CD4-positive, alpha-beta T cell treated with Interleukin-12 subunit alpha and Interleukin-12 subunit beta, for 1 hour (primary cell): ENCODE data around the gene IGFL4.
"Not testable (repeated sequence)": the region's sequence is repeated elsewhere in the genome, so short reads cannot be mapped to it uniquely, and the experiment has no call there.

Source experiments
- DNase-seq: peaks from one replicate; pipeline ENCODE4 v3.0.0-alpha.2; 2020

Gene IGFL4

DNA sequence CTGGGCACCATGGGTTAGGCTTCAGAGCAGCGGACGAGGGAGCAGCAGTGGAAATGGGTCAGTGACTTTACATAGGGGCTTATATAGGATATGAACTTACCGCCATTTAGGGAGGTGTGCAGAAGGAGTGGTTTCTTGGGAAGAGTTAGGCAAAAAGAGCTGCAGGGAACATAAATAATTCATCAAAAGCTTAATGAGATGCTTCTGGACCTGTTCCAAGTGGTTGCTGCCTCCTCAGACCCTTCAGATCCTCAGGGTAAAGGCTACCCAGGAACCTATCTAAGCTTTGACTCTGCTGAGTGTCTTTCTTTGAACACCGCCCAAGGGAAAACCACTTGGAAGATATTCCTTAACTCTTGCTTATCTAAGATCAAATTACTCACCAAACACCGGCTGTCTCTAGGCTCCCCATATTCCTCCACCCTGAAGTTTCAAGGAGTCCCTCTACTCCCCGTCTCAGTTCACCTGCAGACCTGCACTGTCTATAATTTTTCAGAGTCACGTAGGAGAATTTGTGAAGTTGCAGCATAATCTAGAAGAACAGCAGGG is at the start of gene IGFL4:
Gene IGFL4 (minus strand): TSS at position 51 of the 549 bp plus-strand sequence. CDS start 40 bp downstream, at position 11.
- no peak for DNase-seq

DNA sequence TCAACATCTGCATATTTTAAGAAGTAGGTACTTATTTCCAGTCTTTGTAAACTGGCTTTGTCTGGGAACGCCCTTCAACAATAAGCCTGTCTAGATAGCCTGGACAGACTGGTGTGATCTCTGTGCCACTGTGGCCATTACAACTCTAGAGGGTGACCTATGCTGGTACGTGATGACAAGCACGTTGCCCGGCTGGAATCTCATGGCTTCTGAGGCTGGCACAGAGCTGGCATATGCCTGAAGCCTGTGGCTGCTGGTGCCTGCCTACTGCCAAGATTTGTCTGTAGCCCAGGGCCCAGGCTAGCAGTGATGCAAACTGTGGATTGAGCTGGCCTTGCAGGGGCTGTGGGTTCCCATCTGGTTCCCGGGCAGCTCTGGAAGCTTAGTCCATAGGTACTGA is 49.6 kb upstream of the IGFL4 start:
- no peak for DNase-seq

GRCh38 chr19:46089432-46089831 is 48.6 kb upstream of the IGFL4 start:
- no peak for DNase-seq

- DNase-seq, result no peak
Measured at GRCh38 chr19:46088101-46088500, 47.3 kb upstream of the IGFL4 start.

DNA sequence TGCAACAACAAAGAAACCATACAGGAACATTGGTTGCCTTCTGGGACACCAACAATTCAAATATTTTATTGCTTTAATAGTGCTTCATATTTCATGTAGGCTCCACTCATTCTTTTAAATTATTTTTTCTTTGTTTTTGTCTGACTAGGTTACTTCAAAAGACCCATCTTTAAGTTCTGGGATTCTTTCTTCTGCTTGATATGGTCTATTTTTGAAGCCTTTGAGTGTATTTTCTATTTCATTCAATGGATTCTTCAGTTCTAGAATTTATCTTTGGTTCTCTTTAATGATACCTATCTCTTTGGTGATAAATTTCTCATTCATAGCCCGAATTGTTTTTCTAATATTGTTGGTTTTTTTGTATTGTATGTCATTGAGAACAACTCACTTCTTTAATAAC is 45.1 kb upstream of the IGFL4 start:
- DNase-seq, result no peak

- no peak for DNase-seq
Measured at GRCh38 chr19:46082728-46083050, 41.9 kb upstream of the IGFL4 start.

DNA sequence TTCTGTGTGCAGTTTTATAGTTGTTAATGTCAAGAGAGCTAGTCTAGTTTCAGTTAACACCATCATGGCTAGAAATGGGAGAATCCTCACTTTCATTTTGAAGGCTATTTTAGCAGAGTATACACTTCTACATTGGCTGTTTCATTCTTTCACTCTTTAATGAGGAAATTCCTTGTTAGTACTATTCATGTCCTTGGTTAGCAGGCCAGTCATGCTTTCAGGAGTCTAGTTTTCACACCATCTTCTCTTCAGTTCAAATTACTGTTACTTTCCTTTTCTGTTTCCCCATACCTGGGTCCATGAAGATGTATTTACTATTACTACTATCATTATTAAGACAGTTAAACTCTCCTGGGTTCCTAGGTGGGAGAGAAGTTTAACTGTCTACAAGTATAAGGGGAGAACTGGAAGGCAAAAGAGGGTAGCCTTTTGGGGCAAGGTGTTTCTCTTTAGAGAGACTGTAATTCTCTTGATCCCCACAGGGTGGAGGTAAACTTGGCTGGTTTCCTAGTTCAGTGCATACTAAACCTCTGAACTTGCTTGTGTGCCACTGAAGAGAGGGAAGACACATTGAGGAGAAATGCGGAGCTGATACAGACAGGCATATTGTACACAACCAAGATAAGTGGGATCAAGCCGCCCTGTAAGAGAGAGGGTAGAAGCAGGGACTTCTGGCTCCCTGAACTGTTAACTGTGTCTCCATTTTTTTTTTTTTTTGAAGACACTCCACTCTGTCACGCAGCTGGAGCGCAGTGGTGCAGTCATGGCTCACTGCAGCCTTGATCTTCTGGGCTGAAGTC is 41.3 kb upstream of the IGFL4 start:
- DNase-seq, result peak; percentile 25

- DNase-seq, result no peak
Measured at GRCh38 chr19:46080561-46080960, 39.8 kb upstream of the IGFL4 start.

- DNase-seq, result no peak
Measured at GRCh38 chr19:46079576-46079975, 38.8 kb upstream of the IGFL4 start.

- not testable (repeated sequence) for DNase-seq
Measured at GRCh38 chr19:46078573-46079332, 38.0 kb upstream of the IGFL4 start.

DNA sequence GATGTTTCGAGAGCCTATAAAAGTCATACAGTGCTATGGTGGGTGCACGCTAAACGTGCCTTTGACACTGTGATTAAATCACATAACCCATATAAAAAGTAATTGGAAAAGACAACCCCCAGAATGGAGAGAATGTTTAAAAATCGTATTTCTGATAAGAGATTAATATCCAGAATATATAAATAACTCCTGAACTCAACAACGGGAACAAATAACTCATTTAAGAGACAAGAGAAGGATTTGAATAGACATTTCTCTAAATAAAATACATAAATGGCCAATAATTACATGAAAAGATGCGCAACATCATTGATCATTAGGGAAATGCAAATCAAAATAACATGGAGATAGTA is 37.0 kb upstream of the IGFL4 start:
- no peak for DNase-seq

GRCh38 chr19:46076951-46077814 is 36.4 kb upstream of the IGFL4 start:
- peak; percentile 8 for DNase-seq

DNA sequence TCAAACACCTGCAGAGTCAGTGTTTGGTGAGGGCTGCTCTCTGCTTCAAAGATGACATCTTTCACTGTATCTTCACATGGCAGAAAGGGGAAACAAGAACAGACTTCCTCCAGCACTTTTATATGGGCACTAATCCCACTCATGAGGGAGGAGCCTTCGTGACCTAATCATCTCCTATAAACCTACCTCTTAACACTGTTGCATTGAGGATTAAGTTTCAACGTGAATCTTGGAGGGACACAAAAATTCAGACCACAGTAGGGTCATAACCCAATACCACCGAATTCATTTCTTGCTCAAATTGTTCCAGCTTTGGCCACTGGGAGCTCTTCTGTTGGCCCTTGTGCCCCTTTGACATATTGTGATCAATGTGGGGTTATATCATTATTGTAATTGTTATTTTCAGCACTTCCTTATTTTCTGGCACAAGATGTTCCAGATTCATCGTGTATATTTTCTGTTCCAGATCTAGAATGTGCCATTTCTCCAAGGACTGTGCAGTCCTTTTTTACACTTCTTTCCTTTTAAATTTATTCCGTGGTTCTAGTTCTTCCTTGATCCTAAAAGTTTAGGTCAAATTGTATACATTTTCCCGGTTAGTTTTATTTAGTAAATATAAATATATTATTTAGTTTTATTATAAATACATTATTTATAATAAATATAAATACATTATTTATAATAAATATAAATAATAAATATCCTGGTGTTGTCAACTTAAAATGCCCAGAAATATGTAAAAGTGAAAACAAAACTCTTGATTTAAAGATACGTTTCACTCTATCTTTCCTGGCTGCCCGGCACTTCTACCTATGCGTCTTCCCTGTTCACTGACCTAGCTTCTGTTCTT is 35.5 kb upstream of the IGFL4 start:
- DNase-seq, result no peak

DNA sequence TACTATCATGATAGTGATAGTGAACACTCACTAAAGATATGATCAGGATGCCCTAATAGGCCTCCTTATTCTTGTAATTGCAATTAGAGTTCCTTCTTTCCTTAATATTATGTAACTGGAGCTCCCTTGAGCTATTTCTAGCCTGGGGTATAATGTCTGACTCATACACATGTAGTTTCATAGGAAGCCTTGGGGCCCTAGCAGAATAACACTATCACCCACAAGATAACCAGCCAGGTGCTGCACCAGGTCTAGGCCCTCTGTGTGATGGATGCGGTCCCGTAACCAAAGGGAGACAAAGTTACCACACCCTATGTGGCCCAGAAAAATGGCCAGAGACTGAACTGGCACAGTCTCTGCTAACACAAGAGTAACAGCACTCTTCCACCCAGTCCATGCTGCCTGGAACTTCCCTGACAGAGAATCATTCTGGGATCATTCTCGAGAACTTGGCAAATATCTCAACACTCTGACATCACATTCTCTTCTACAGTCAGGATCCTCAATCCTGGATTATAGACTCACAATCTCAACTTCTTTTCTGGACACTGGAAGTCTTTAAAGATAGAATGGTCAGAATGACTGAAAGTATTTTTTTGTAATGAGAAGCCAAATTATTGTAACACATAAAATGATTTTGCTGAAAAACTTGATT is 32.6 kb upstream of the IGFL4 start:
- DNase-seq, result no peak

GRCh38 chr19:46069806-46070341 is 29.1 kb upstream of the IGFL4 start:
- DNase-seq, result no peak

DNA sequence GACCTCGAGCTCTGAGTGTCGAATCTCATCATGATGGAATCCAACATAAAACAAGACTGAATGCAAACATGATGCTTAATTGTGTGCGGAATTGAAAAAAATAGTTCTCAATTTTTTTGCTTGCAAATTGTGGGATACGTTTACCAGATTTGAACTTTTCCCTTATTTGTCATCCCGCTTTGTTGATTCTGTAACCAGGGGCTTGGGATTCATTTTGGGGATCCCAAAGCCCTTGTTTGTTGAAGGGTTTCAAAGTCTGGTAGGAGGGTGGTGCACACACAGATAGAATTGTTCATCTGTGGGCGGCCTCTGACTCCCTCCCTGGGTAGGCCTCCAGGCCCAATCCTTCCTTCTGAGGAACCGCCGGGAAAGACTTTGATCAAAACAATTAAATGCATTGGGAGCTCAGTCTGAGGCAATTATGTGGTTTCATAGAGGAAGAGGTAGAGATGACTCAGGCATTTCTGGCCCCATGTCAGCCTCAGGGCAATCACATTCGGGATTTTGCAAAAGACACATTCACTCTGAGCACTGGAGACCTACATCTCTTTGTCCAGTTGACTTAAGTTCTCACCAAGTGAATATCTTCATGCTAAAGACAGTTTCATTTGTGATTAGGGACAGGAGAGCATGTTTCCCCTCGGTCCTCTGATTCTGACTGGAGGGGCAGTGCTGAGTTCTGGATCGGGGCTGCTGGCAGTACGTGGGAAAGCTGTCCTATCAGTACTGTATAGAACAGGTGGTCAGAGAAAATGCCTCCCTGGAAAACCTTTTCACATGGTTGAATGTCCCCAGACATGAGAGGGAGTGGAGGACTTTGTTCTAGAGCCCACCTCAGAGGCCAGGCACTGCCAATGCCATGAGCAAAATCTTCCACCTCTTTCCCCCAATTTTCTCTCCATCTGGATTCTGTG is 27.8 kb upstream of the IGFL4 start:
- no peak for DNase-seq

GRCh38 chr19:46067691-46068090 is 26.9 kb upstream of the IGFL4 start:
- no peak for DNase-seq

- no peak for DNase-seq
Measured at GRCh38 chr19:46066471-46066870, 25.7 kb upstream of the IGFL4 start.

DNA sequence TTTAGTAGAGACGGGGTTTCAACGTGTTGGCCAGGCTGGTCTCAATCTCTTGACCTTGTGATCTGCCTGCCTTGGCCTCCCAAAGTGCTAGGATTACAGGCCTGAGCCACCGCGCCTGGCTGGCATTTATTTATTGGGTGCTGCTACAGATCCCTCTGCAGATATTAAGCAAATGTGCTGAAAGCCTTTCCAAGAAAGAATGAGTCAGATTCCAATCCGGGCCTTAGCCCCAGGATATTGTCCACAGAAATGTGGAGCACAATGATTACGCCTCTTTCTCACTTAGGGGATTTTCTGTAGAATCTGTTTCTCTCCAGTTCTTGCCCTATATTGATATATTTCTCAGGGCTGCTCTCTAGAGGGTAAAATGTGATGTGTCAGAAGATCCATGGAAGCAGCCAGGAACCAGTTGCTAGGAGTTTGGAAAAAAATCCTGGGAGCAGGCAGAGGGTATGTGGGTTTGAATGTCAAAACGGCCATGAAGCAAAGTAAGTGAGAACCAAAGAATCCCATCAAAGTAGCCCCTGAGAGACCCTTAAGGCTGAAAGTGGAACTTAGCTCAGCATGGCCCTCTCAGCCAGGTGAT is 24.8 kb upstream of the IGFL4 start:
- DNase-seq, result no peak

- DNase-seq, result no peak
Measured at GRCh38 chr19:46063201-46063600, 22.4 kb upstream of the IGFL4 start.
